GM18873 (cell line): Measurements from ENCODE around the gene TCF25.
"Not testable (repeated sequence)": the region's sequence is repeated elsewhere in the genome, so short reads cannot be mapped to it uniquely, and the experiment has no call there.

Experiments
- ATAC-seq: cut with Tn5 transposase; IDR thresholded peaks from one replicate; pipeline ENCODE4 v1.9.1; 2021; ENCODE audit warnings: mild to moderate bottlenecking, moderate library complexity, moderate number of reproducible peaks; ENCODE audit not compliant: unreplicated experiment, low FRiP score

Gene TCF25

DNA sequence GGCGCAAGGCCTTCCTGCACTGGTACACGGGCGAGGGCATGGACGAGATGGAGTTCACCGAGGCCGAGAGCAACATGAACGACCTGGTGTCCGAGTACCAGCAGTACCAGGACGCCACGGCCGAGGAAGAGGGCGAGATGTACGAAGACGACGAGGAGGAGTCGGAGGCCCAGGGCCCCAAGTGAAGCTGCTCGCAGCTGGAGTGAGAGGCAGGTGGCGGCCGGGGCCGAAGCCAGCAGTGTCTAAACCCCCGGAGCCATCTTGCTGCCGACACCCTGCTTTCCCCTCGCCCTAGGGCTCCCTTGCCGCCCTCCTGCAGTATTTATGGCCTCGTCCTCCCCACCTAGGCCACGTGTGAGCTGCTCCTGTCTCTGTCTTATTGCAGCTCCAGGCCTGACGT lies 62.2 kb downstream of the TCF25 start:
- ATAC-seq = not testable (repeated sequence)

DNA sequence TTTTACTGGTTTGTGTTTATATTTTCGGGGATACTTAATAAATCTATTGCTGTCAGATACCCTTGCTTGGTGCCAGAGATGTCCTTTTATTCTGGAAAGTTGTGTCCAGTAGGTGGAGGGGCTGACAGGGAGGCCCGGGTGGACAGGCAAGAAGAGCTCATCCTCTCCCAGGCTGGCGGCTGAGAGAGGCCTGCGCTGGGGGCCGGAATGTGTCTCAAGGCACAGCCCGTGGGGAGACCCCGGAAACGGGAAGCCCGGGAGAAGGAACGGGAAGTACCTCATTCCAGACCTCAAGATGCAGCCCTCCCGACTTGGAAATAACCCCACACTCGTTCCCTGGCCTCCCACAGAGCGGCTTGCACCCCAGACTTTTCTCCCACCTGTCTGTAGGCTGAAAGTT lies 62.6 kb downstream of the TCF25 start:
- ATAC-seq = no peak

DNA sequence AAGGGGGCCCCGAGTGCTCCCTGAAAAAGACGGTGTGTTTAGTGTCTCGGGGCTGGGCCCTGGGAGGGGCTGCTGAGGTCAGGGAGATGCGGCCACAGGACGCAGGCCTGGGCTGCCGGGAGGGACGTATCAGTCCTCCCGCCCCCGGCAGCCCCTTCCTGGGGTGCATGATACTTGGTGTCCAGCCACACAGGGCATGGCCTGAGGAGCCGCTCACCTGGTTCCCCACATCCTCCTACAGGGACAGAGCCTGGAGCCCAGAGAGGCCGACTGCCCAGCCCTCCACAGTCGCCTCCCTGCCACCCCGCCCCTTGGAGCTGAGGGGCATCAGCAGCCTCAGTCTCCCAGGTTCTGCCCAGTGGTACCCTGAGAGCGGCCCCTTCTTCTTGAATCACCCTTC lies 63.1 kb downstream of the TCF25 start:
- ATAC-seq = no peak

DNA sequence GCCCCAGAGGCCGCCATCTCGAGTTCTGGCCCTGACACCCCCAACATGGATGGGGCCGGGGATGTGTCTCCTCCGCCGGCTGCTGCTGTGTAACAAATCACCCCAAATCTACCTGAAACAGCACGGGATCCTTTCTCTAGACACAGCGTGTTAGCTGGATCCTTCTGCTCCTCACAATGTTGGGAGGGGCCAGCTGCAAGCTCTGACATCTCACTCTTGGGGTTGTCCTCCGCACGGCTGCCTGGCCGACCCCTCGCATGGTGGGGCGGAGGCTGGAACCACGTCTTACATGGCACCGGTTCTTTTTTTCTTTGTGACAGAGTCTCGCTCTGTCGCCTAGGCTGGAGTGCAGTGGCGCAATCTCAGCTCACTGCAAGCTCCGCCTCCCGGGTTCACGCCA lies 63.6 kb downstream of the TCF25 start:
- no peak for ATAC-seq

DNA sequence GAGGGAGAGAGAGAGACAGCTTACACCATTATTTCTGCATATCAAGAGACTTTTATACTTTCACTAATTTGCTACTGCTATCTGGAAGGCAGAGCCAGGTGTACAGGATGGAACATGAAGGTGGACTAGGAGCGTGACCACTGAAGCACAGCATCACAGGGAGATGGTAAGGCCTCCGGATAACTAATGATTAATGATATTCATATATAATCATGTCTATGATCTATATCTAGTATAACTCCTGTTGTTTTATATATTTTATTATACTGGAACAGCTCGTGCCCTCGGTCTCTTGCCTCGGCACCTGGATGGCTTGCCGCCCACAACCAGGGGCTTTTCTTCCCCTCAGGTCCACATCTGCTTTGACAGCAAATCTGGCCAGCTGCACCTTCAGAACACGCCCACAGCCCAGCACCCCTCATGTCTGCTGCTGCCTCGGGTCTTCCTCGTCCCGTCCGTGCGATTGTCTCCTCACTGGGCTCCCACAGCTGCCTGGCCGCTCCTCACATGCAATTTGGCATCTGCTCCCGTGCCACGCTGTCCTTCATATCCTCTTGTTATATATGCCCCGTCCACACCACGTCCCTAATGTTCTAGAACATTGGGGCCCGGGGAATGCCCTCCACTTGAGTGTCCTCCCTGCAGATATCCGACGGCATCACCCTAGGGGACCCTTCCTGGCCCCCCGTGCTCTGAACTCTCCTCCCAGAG lies 64.9 kb downstream of the TCF25 start:
- no peak for ATAC-seq

DNA sequence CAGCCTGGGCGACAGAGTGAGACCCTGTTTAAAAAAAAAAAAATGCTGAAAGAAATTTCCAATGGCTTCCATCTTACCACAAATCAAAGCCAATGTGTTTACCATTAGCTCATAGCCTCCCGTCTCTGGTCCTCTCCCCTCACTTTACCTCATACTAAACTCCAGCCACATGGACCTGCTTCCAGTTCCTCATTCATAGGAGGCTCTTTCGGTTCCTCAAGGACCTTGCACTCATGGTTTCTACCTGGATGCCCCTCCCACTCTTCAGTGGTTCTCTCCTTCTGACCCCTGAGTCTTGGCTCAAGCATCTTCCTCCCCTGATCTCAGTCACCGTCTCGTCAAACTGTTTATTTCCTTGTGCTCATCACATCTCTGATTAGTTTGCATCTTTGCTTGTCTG lies 71.4 kb downstream of the TCF25 start:
- no peak for ATAC-seq

DNA sequence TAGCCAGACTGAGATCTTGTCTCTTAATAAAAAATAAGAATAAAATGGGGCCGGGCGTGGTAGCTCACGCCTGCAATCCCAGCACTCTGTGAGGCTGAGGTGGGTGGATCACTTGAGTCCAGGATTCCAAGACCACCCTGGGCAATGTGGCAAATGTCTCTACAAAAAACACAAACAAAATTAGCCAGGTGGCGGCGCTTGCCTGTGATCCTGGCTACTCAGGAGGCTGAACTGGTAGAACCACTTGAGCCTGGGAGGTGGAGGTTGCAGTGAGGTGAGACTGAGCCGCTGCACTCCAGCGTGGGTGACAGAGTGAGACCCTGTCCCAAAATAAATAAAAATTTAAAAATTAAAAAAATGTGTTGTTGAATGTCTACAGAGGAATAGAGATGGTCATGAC lies 72.3 kb downstream of the TCF25 start:
- ATAC-seq = no peak

DNA sequence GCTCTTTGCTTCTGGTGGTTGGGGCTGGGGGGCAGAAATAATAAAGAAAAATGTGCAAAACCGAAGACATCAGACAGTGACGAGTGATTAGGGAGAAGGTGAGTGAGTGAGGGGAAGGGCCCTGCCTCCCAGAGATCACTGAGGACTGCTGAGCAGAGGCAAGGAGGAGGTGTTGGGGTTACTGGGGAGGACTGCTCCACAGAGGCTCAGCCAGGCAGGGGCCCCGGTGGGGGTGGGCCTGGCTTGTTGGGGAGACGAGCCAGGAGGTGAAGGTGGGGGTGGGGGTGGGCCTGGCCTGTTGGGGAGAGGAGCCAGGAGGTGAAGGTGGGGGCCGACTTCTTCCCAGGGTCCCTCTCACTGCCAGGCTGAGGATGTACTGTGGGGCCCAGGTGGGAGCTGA lies 73.1 kb downstream of the TCF25 start:
- no peak for ATAC-seq

DNA sequence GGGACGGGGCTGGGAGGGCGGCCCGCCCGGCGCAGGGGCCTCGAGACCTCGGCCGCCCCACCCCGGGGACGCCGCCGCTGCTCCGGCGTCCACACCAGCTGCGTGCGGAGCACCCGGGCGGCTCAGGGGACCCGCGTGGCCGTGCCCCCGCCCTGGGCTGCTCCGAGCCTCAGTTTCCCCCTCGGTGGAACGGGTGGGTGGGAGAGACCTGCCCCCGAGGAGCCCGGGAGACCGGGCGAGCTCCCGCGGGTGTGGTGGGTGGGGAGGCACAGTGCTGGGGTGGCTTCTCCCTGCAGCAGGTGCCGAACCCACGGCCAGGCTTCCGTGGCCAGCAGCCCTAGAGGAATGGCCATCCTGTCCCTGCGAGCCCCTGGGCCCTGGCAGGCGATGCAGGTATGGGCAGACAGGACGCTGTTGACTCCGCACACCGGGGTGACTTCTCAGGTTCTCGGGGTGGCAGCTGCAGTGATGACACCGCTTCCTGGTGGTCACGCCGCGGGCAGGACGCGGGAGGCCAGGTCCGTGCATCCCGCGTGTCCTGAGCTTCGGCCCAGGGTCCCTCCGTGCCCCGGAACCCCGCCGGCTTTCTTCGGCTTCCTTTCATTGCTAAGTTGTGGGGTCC lies 75.8 kb downstream of the TCF25 start:
- ATAC-seq = no peak

DNA sequence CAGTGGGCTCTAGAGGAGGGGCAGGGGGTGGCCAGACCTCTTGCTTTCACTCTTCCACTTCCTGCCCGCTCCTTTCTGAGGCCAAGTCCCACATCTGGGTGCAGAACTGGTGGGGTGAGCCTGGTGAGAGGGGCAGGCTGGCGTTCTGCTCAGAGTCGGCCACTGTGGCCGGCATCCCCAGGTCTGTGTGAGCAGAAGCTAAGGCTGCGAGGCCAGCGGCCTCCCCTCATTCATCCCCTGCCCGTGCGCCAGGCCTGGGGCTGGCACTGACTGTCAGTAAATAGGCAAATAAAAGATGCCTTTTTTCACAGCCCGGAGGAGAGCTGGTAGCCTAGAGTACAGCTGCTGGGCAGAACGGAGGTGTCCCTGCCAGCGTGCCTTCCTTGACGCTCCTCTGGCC lies 76.4 kb downstream of the TCF25 start:
- no peak for ATAC-seq

DNA sequence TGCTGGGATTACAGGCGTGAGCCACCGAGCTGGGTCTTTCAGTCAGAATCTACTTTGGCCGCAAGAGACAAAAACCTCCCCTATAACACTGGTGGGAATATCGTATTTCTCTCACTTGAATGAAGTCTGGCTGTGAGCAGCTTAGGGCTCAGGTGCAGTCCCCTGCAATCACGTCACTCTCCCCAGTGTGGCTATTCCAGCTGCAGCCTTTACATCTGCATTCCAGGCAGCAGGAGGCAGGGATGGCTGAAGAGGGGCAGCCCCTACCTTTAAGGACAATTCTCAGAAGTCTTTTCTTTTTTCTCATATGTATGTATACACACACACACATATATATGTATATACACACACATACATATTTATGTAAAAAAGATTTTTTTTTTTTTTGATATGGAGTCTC lies 78.1 kb downstream of the TCF25 start:
- ATAC-seq = no peak

DNA sequence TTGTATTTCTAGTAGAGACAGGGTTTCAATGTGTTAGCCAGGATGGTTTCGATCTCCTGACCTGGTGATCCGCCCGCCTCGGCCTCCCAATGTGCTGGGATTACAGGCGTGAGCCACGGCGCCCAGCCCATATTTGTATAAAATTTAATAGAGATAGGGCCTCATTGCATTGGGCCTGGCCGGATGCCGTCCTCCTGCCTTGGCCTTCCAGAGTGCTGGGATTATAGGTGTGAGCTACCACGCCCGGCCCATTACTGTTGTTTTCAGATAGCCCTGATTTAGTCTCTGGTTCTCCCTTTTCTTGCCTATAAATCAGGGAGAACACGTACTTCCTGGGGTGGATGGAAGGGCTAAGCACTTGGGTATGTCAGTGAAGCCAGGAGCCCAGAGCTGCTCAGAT lies 78.7 kb downstream of the TCF25 start:
- no peak for ATAC-seq

DNA sequence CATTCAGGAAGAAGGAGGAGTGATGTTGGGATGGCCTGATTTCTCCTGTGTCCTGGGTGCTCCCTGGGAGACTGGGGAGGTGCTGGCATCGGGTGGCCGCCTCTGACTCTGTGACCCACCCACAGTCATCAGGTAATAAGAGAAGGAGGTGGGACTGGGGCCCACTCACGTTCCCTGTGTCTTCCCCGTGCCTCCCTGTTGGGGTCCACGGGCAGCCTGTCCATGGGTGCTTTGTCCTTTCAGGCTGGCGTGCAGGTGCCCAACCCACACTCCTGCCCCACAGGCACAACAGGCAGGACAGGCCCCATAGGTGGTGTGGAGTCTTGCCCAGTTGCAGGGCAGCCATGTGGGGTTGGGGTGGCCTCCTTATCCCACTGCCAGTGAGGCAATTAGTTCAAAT lies 79.2 kb downstream of the TCF25 start:
- ATAC-seq = no peak

DNA sequence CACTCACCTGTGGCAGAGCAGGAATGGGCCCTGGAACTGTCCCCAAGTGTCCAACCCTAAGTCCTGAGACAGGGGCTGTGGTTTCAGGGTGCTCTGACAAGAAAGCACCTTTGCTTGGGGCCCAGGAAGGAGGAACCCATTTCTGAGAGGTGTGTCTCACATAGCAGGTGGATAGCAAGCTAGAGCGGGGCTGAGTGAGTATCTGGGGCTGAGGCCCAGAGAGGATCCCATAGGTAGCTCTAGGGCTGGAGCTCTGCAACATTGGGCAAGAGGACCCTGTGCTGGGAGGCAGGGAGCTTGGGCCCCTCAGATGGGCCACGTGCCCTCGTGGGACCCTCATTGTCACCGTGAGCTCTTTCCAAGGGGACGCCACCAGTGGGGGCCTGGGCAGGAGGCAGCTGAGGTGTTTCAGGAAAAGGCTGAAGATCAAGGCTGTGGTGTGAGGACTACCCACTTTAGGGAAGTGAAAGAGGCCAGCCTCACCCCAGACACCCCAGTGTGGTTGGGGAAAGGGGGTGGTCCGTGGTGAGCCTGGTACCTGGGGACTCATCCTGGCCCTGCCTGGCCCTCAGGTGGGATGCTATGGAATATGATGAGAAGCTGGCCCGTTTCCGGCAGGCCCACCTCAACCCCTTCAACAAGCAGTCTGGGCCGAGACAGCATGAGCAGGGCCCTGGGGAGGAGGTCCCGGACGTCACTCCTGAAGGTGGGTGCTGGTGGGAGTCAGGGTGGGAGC lies 80.4 kb downstream of the TCF25 start:
- peak; percentile 49 for ATAC-seq

DNA sequence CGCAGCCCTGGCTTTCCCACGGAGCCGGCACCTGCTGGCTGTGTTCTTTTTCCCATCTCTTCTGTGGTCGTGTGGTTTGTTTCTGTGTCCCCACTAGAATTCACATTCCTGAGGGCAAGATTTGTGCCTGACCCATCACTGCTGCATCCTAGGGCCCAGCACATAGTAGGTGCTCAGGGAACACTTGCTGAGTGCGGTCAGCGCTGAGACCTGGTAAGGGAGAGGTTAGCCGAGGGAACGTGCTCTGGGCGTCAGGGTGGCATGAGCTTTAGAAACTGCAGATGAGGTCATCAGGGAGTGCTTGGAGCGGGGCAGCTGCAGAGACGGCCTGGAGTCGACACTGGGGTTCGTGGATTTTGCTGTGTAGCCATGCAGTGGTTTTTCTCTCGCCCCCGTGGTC lies 81.1 kb downstream of the TCF25 start:
- ATAC-seq = no peak

DNA sequence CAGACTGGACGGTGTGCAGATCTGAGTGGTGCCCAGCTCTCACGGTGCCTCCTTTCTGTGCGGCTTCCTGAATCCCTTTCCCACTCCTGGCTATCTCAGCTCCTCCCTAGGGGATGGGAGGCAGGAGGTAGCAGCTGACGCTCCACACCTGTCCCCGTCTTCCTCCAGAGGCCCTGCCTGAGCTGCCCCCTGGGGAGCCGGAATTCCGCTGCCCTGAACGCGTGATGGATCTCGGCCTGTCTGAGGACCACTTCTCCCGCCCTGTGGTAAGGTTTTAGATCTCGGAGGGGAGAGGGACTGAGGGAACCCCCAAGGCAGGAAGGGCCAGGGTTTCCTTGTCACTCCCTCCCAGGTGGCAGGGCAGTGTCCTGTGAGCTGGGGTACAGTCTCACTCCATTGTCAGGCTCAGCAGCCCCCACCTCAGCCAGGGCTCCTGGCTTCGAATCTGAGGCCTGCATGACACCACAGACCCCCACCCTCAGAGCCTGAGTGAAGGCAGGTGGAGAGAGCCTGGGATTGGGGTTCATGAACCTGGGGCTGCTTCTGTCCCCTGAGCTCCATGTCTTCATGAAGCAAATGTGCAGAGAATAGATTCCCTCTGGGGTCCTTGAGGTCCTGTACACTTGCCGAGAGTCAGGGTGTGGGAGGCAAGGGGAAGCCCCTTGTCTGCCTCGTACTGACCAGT lies 81.8 kb downstream of the TCF25 start:
- no peak for ATAC-seq

DNA sequence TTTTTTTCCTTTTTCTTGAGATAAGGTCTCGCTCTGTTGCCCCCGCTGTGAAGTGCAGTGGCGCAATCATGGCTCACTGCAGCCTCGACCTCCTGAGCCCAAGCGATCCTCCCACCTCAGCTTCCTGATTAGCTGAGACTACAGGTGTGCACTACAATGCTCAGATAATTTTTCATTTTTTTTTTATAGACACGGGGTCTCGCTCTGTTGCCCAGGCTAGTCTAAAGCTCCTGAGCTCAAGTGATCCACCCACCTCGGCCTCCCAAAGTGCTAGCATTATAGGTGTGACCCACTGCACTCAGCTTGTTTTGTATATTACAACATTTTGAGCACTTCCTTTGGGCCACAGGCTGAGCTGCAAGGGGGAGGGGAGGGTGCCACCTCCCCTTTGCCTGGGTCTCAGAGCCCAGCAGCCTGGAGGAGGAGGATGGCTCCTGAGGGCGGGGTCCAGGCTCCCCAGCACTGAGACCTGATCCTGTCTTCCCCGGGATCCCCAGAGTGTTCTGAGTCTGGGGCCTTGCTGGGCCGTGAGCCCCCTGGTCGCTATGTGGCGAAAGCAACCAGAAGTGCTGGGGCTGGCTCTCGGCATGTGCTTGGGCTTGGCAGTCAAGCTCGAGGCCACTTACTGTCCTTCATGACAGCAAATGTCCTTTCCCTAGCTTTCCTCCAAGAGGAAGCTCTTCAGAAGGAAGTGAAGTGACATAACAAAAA lies 83.3 kb downstream of the TCF25 start:
- ATAC-seq = no peak

DNA sequence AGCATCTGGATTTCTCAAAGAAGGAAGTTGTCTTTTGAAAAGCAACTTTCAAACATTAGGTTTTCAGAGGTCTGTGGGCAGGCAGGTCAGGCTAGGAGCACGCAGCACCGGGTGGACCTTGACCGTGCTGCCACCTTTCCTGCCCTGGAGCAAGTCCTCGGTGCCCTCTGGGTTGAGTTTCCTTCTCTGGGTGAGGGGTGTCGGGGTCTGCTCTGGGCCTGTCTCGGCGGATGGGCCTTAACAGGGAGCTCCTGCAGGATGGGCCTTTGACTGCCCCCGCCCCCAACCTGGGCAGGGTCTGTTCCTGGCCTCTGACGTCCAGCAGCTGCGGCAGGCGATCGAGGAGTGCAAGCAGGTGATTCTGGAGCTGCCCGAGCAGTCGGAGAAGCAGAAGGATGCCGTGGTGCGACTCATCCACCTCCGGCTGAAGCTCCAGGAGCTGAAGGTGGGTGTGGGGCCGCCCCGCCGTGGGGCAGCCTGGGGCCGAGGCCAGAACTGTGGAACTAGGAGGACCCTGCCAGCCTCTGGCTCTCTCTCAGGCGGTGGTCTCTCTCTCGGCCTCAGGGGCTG lies 83.9 kb downstream of the TCF25 start:
- ATAC-seq = no peak

DNA sequence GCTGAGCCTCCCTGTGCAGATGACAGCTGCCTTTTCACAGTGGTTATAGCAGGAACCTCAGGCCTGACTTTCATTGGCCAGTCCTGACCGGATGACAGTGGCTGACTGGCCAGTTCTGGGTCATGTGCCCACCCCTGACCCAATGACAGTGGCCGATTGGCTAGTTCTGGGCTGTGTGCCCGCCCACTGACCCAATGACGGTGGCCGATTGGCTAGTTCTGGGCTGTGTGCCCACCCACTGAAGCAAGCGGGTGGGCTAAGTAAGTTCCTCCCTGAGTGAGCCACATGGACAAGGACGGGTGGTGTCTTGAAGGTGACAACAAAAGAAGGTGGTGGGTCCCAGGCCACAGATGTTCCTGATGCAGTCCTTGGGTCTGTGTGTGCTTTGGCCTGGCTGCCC lies 84.7 kb downstream of the TCF25 start:
- no peak for ATAC-seq

DNA sequence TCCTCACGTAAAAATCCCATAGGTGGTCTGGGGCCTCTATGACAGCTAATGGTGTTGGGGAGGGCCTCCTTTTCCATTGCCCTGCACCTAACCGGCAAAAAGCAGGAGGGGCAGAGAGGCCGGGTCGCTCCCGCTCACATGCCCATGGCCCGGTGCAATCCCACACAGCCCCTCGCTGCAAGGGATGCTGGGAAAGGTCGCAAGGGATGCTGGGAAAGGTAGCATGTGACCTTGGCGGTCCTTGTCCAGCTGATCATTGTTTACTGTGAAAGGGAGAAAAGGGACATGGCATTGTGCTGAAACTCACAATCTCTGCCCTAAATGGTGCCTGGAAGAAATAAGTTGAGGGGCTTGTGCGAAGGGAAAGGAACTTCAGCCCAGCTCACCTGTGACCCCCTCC lies 85.2 kb downstream of the TCF25 start:
- no peak for ATAC-seq
